Central memory CD8-positive, alpha-beta T cell (primary cell): Measurements from ENCODE around the gene PPP1R8.
"Not testable (repeated sequence)": the region's sequence is repeated elsewhere in the genome, so short reads cannot be mapped to it uniquely, and the experiment has no call there.

Experiments
- ATAC-seq: fragments of 150-1000 bp; cut with Tn5 transposase; replicated peaks from 2 replicates; pipeline ENCODE4 v1.10.0; 2022; ENCODE audit warnings: mild to moderate bottlenecking, moderate FRiP score, moderate number of reproducible peaks; ENCODE audit not compliant: poor library complexity, severe bottlenecking; ENCODE audit errors: extremely low read depth
- DNase-seq, 2 donors: peaks; one replicate each; pipeline ENCODE4 v3.0.0; 2021; ENCODE audit warnings: low spot score in 2 of 2
- H3K27ac Mint-ChIP-seq: one replicate; pipeline ENCODE4 v1.8.0; 2022; ENCODE audit warnings: low read depth, mild to moderate bottlenecking, moderate library complexity, mixed read lengths
- H3K27me3 Mint-ChIP-seq: one replicate; pipeline ENCODE4 v1.8.0; 2022; ENCODE audit warnings: mixed read lengths
- H3K36me3 Mint-ChIP-seq: one replicate; pipeline ENCODE4 v1.8.0; 2022; ENCODE audit warnings: mild to moderate bottlenecking, moderate library complexity, mixed read lengths; ENCODE audit not compliant: insufficient read depth
- H3K4me1 Mint-ChIP-seq: one replicate; pipeline ENCODE4 v1.8.0; 2022; ENCODE audit warnings: mixed read lengths
- H3K4me3 Mint-ChIP-seq: one replicate; pipeline ENCODE4 v1.8.0; 2022; ENCODE audit warnings: mild to moderate bottlenecking, moderate library complexity, mixed read lengths
- H3K9me3 Mint-ChIP-seq: one replicate; pipeline ENCODE4 v1.8.0; 2022; ENCODE audit warnings: mixed read lengths

PPP1R8 gene

DNA sequence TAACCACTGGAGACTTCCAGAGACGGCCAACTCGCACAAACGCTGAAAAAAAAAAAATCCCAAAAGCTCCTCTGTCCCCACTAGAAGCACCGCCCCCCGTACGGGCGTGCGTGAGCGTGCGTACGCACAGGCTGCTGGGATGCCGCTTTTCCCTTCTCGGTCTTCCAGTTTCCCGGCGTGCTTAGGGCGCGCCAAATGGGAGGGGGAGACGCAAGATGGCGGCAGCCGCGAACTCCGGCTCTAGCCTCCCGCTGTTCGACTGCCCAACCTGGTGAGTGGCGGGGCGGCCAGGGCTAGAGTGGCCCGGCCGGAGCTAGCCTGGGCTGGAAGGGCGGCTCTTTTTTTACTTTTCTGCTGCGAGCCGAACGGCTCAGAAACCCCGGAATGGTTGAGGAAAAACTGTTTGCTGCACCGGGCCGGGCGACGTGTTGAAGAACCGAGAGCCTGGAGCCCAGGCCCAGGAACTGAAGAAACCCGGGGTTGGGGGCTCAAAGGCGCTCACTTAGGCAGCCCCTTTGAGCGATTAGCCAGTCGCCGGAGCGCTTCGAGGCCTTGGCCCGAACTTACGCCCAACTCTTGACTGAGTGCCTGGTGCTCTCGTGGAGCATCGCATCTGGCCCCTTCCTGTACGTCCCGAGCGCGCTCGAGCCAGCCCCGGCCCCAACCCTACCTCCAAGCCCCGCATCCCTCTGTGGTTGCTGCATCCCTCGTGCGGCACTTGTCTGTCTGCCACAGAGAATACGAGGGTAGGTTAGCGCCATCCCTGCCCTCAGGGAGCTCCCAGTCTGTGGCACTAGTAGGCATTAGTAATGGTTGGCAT is at the start of gene PPP1R8:
TSS of gene PPP1R8 (plus strand) at position 162 of the 820 bp plus-strand sequence. CDS start at position 216, 54 bp downstream.
- DNase-seq (peak; percentile 66 to 76), ATAC-seq (peak; percentile 97)
- peak within 1 kb of the TSS; percentile 93 for H3K4me3 Mint-ChIP-seq
- no peaks in the 10 kb centered on the region for H3K27me3 Mint-ChIP-seq
- peaks cover 23% of the 10 kb centered on the region for H3K4me1 Mint-ChIP-seq
- H3K9me3 Mint-ChIP-seq = no peaks in the 10 kb centered on the region
- peaks cover 23% of the 10 kb centered on the region for H3K36me3 Mint-ChIP-seq
- peak within 1 kb of the TSS; percentile 90 for H3K27ac Mint-ChIP-seq

GRCh38 chr1:27782950-27783349 is 47.6 kb upstream of the PPP1R8 start:
- DNase-seq (no peak), ATAC-seq (no peak)
- H3K27me3 Mint-ChIP-seq = no peaks in the 10 kb centered on the region
- H3K9me3 Mint-ChIP-seq = no peaks in the 10 kb centered on the region
- no peak overlapping the region for H3K4me3 Mint-ChIP-seq
- H3K36me3 Mint-ChIP-seq = peaks cover 6% of the 10 kb centered on the region
- no peak overlapping the region for H3K27ac Mint-ChIP-seq
- H3K4me1 Mint-ChIP-seq = peaks cover 12% of the 10 kb centered on the region

GRCh38 chr1:27784700-27785099 is 45.9 kb upstream of the PPP1R8 start:
- peaks cover 12% of the 10 kb centered on the region for H3K4me1 Mint-ChIP-seq
- no peaks in the 10 kb centered on the region for H3K9me3 Mint-ChIP-seq
- no peaks in the 10 kb centered on the region for H3K27me3 Mint-ChIP-seq
- no peak overlapping the region for H3K4me3 Mint-ChIP-seq
- H3K27ac Mint-ChIP-seq = no peak overlapping the region
- ATAC-seq = no peak
- DNase-seq = no peak
- H3K36me3 Mint-ChIP-seq = peaks cover 11% of the 10 kb centered on the region

GRCh38 chr1:27785781-27786455 is 44.7 kb upstream of the PPP1R8 start:
- H3K9me3 Mint-ChIP-seq = no peaks in the 10 kb centered on the region
- peaks cover 11% of the 10 kb centered on the region for H3K36me3 Mint-ChIP-seq
- no peaks in the 10 kb centered on the region for H3K27me3 Mint-ChIP-seq
- H3K27ac Mint-ChIP-seq = no peak overlapping the region
- ATAC-seq (no peak), DNase-seq (no peak)
- H3K4me3 Mint-ChIP-seq = no peak overlapping the region
- H3K4me1 Mint-ChIP-seq = peaks cover 12% of the 10 kb centered on the region

DNA sequence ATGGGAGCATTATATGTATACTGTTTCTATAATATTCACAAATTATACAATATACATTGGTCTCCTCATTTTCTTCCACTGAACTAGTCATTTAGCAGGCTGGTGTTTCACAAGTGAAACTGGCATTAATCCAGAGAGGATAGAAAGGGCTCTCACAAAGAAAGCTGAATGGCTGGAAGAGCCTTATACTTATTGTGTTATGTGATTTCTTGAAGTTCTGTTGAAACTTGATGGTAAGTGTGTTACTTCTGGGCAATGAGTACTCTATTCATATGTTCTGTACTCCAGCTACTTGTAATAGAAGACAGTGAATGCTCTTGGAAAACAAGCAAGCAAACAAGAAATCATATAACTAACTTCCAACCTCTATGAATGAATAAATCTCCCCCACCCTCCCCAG is 42.7 kb upstream of the PPP1R8 start:
- no peak overlapping the region for H3K27ac Mint-ChIP-seq
- peaks cover 16% of the 10 kb centered on the region for H3K36me3 Mint-ChIP-seq

GRCh38 chr1:27789540-27790041 is 41.0 kb upstream of the PPP1R8 start:
- no peaks in the 10 kb centered on the region for H3K27me3 Mint-ChIP-seq
- peaks cover 25% of the 10 kb centered on the region for H3K36me3 Mint-ChIP-seq
- no peak overlapping the region for H3K4me3 Mint-ChIP-seq
- DNase-seq (no peak), ATAC-seq (no peak)
- H3K4me1 Mint-ChIP-seq = peaks cover 12% of the 10 kb centered on the region
- no peaks in the 10 kb centered on the region for H3K9me3 Mint-ChIP-seq
- no peak overlapping the region for H3K27ac Mint-ChIP-seq

More for the DNA sequence above, 42.7 kb upstream of the PPP1R8 start:
- H3K4me3 Mint-ChIP-seq = no peak overlapping the region
- H3K4me1 Mint-ChIP-seq = peaks cover 12% of the 10 kb centered on the region
- ATAC-seq (no peak), DNase-seq (no peak)
- H3K9me3 Mint-ChIP-seq = no peaks in the 10 kb centered on the region
- no peaks in the 10 kb centered on the region for H3K27me3 Mint-ChIP-seq

DNA sequence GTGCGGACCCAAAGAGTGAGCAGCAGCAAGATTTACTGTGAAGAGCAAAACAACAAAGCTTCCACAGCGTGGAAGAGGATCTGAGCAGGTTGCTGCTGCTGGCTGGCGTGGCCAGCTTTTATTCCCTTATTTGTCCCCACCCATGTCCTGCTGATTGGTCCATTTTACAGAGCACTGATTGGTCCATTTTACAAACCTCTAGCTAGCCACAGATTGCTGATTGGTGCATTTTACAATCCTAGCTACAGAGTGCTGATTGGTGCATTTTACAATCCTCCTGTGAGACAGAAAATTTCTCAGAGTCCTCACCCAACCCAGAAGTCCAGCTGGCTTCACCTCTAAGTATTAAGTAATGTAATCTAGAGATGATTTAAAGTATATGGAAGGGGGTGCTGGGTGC is 40.3 kb upstream of the PPP1R8 start:
- not testable (repeated sequence) for H3K4me3 Mint-ChIP-seq, H3K9me3 Mint-ChIP-seq, ATAC-seq, H3K27me3 Mint-ChIP-seq, DNase-seq, H3K27ac Mint-ChIP-seq
- Mint-ChIP-seq H3K36me3 (peaks cover 30% of the 10 kb centered on the region), H3K4me1 (peaks cover 12% of the 10 kb centered on the region)

- ATAC-seq (no peak), DNase-seq (no peak)
- H3K4me1 Mint-ChIP-seq = peaks cover 5% of the 10 kb centered on the region
- no peak overlapping the region for H3K4me3 Mint-ChIP-seq
- no peaks in the 10 kb centered on the region for H3K9me3 Mint-ChIP-seq
- H3K36me3 Mint-ChIP-seq = peaks cover 62% of the 10 kb centered on the region
- H3K27me3 Mint-ChIP-seq = no peaks in the 10 kb centered on the region
- peak overlapping the region; percentile 7 for H3K27ac Mint-ChIP-seq
Measured at GRCh38 chr1:27795601-27796000, 35.0 kb upstream of the PPP1R8 start.

DNA sequence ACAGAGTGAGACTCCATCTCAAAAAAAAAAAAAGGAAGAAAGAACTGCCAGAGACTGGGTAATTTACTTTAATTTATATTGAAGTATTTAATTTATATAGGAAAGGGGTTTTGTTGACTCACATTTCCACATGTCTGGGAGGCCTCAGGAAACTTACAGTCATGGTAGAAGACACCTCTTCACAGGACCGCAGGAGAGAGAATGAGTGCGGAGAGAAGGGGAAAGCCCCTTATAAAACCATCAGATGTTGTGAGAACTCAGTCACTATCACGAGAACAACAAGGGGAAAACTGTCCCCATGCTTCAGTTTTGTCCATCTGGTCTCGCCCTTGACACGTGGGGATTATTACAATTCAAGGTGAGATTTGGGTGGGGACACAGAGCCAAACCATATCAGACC is 25.8 kb upstream of the PPP1R8 start:
- no peaks in the 10 kb centered on the region for H3K27me3 Mint-ChIP-seq
- H3K4me3 Mint-ChIP-seq = no peak overlapping the region
- ATAC-seq (no peak), DNase-seq (no peak)
- peaks cover 5% of the 10 kb centered on the region for H3K4me1 Mint-ChIP-seq
- H3K36me3 Mint-ChIP-seq = peaks cover 47% of the 10 kb centered on the region
- H3K9me3 Mint-ChIP-seq = no peaks in the 10 kb centered on the region
- peak overlapping the region; percentile 32 for H3K27ac Mint-ChIP-seq

DNA sequence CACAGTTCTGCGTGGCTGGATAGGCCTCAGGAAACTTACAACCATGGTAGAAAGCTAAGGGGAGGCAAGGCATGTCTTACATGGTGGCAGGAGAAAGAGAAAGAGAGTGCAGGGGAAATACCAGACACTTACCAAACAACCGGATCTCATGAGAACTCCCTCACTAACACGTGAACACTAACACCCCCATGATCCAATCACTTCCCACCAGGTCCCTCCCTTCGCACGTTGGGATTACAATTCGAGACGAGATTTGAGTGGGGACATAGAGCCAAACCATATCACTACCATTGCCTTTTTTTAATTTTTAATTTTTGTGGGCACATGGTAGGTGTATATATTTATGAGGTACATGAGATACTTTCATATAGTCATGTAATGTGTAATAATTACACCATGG is 23.8 kb upstream of the PPP1R8 start:
- Mint-ChIP-seq H3K36me3 (peaks cover 38% of the 10 kb centered on the region), H3K9me3 (no peaks in the 10 kb centered on the region), H3K4me3 (no peak overlapping the region), H3K27ac (no peak overlapping the region), H3K27me3 (no peaks in the 10 kb centered on the region), H3K4me1 (no peaks in the 10 kb centered on the region)
- DNase-seq (no peak), ATAC-seq (no peak)

DNA sequence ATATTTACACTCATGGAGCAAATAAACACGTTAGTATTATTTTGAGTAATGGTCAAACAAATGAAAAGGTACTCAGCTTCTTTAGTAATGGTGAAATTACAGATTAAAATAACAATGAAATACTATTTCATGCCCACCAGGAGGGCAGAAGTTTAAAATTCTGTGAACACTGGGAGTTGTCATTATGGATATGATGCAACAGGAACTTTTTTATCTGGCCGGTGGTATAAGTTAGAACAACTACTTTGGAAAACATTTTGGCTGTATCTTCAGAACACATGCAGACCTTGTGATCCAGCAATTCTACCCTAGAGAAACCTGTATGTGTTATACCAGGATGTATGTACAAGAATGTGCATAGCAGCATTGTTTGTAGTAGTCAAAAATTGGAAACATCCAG is 23.2 kb upstream of the PPP1R8 start:
- DNase-seq (no peak), ATAC-seq (no peak)
- Mint-ChIP-seq H3K27ac (no peak overlapping the region), H3K9me3 (no peaks in the 10 kb centered on the region), H3K36me3 (peaks cover 39% of the 10 kb centered on the region), H3K4me3 (no peak overlapping the region), H3K27me3 (no peaks in the 10 kb centered on the region), H3K4me1 (no peaks in the 10 kb centered on the region)

DNA sequence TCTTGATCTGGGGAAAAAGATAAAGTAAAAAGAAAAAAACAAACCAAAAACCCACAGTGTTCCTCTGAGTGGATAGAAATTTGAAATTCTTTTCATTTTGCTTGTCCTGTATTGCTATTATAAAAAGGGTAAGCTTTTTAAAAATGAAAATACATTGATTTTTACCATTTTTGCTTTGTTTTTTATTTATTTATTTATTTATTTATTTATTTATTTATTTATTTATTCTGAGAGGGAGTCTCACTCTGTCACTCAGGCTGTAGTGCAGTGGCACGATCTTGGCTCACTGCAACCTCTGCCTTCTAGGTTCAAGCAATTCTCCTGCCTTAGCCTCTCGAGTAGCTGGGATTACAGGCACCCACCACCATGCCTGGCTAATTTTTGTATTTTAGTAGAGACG is 22.5 kb upstream of the PPP1R8 start:
- H3K4me1 Mint-ChIP-seq, ATAC-seq, H3K27ac Mint-ChIP-seq, H3K4me3 Mint-ChIP-seq, H3K9me3 Mint-ChIP-seq, H3K27me3 Mint-ChIP-seq, DNase-seq: not testable (repeated sequence)
- peaks cover 39% of the 10 kb centered on the region for H3K36me3 Mint-ChIP-seq

DNA sequence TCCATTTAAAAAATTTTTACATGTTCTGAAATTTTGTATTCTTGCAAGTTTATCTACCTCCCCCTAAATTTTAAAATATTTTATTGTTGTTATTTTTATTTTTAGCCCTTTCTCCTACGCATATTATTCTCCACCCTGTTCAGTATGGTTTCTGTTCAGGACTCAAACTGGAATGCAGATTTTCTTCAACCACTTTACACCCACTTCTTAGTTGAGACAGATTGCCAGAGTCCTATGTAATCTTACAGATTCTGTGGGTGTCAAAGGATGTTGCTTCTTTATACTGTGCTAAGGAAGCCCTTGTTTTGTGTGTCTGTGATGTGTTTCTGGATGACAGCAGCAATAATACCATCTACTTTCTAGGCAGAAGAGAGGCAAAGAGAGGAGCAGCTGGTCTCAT is 20.7 kb upstream of the PPP1R8 start:
- H3K27ac Mint-ChIP-seq = peak overlapping the region; percentile 4
- H3K4me3 Mint-ChIP-seq = no peak overlapping the region
- no peaks in the 10 kb centered on the region for H3K27me3 Mint-ChIP-seq
- DNase-seq (no peak), ATAC-seq (no peak)
- H3K36me3 Mint-ChIP-seq = peaks cover 35% of the 10 kb centered on the region
- no peaks in the 10 kb centered on the region for H3K9me3 Mint-ChIP-seq
- no peaks in the 10 kb centered on the region for H3K4me1 Mint-ChIP-seq
